ENCODE measurements around the gene TMPRSS11A.

DNA sequence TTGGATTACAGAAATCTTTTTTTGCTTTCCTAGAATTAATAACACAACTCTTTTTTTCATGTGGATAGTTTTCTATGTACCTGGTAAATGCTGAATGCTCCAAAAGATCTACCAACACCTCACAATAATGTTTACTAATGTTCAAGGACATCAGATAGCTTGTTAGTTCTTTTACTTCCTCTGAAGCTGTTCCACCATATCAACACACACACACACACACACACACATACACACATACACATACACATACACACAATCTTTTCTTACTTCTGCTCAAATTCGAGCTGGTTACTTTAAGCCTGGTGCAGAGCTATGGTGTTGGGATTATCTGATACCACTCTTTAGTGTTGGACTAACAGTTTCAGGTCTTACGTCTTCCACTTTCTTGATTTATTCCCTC is 51.2 kb downstream of the TMPRSS11A start:
- no peak for TF ChIP-seq CTCF (IDR thresholded peaks at IDR 0.05 in 4 of 5, conservative IDR thresholded peaks at IDR 0.05 in 1 of 5)
- TF ChIP-seq POLR2A (IDR thresholded peaks at IDR 0.05): no peak

Measured in gastrocnemius medialis (tissue), 4 donors.